SK-N-SH treated with all-trans-retinoic acid at 6 μM for 48 hours (cell line): ENCODE results near the gene RASL11B.

Experiments
- ATAC-seq: fragments of 200-7000 bp; cut with Tn5 transposase; 3 replicates; pipeline ENCODE4 v1.9.1; 2020; ENCODE audit warnings: mild to moderate bottlenecking, moderate library complexity
- ARNTL ChIP-seq: fragments of 450-650 bp; formaldehyde crosslinking; IDR thresholded peaks from 2 replicates; pipeline ENCODE4 v1.5.0; 2020; ENCODE audit warnings: low read depth, mild to moderate bottlenecking, moderate library complexity, borderline replicate concordance
- BACH2 ChIP-seq: fragments of 250-450 bp; sonication (Bioruptor Pico); IDR thresholded peaks from 2 replicates; pipeline ENCODE4 v1.9.0; 2021; ENCODE audit warnings: mild to moderate bottlenecking, borderline replicate concordance
- CSRNP3 ChIP-seq: fragments of 250-450 bp; sonication (Bioruptor Pico); IDR thresholded peaks from 2 replicates; pipeline ENCODE4 v1.5.1; 2021; ENCODE audit warnings: mild to moderate bottlenecking, moderate library complexity
- ESRRG ChIP-seq: fragments of 250-450 bp; sonication (Bioruptor Pico); IDR thresholded peaks from 2 replicates; pipeline ENCODE4 v1.6.1; 2021; ENCODE audit warnings: mild to moderate bottlenecking
- ISL1 ChIP-seq: fragments of 250-450 bp; sonication (Bioruptor Pico); IDR thresholded peaks from 2 replicates; pipeline ENCODE4 v2.1.2; 2022; ENCODE audit warnings: mild to moderate bottlenecking, moderate library complexity
- OSR1 ChIP-seq: fragments of 250-450 bp; sonication (Bioruptor Pico); IDR thresholded peaks from 2 replicates; pipeline ENCODE4 v1.8.0; 2022; ENCODE audit warnings: moderate library complexity, mild to moderate bottlenecking, inconsistent platforms
- PPARA ChIP-seq: fragments of 250-450 bp; sonication (Bioruptor Pico); IDR thresholded peaks from 2 replicates; pipeline ENCODE4 v1.5.0; 2020; ENCODE audit warnings: mild to moderate bottlenecking, borderline replicate concordance
- RARB ChIP-seq: fragments of 250-450 bp; sonication (Bioruptor Pico); IDR thresholded peaks from 2 replicates; pipeline ENCODE4 v1.8.0; 2021; ENCODE audit warnings: mild to moderate bottlenecking, moderate library complexity
- SNAI2 ChIP-seq: fragments of 250-450 bp; sonication (Bioruptor Pico); IDR thresholded peaks from 2 replicates; pipeline ENCODE4 v1.5.0; 2020; ENCODE audit warnings: mild to moderate bottlenecking, moderate library complexity
- TCF4 ChIP-seq: fragments of 250-450 bp; sonication (Bioruptor Pico); IDR thresholded peaks from 2 replicates; pipeline ENCODE4 v1.8.0; 2021; ENCODE audit warnings: mild to moderate bottlenecking, moderate library complexity, borderline replicate concordance
- TOX ChIP-seq: fragments of 250-450 bp; sonication (Bioruptor Pico); IDR thresholded peaks from 2 replicates; pipeline ENCODE4 v1.8.0; 2021; ENCODE audit warnings: mild to moderate bottlenecking, moderate library complexity, borderline replicate concordance
- ZC3H10 ChIP-seq: fragments of 250-450 bp; sonication (Bioruptor Pico); IDR thresholded peaks from 2 replicates; pipeline ENCODE4 v1.5.1; 2021; ENCODE audit warnings: mild to moderate bottlenecking, moderate library complexity
- ZFP3 ChIP-seq: fragments of 250-450 bp; sonication (Bioruptor Pico); IDR thresholded peaks from 2 replicates; pipeline ENCODE4 v1.5.0; 2020; ENCODE audit warnings: mild to moderate bottlenecking, moderate library complexity
- ZFP30 ChIP-seq: fragments of 450-650 bp; formaldehyde crosslinking; IDR thresholded peaks from 2 replicates; pipeline ENCODE4 v1.5.0; 2022; ENCODE audit warnings: mild to moderate bottlenecking, moderate library complexity
- ZNF565 ChIP-seq: fragments of 450-650 bp; formaldehyde crosslinking; conservative IDR thresholded peaks from 2 replicates; pipeline ENCODE4 v1.5.0; 2020; ENCODE audit warnings: low read depth, mild to moderate bottlenecking, moderate library complexity
- ZNF70 ChIP-seq: fragments of 450-650 bp; formaldehyde crosslinking; IDR thresholded peaks from 2 replicates; pipeline ENCODE4 v1.5.0; 2020; ENCODE audit warnings: mild to moderate bottlenecking, moderate library complexity
- ZNF8 ChIP-seq: fragments of 450-650 bp; formaldehyde crosslinking; IDR thresholded peaks from 2 replicates; pipeline ENCODE4 v1.5.0; 2020; ENCODE audit warnings: mild to moderate bottlenecking, moderate library complexity
- TF ChIP-seq, protein P1 (sequence below): fragments of 250-450 bp; sonication (Bioruptor Pico); IDR thresholded peaks from 2 replicates; pipeline ENCODE4 v1.5.0; 2020; ENCODE audit warnings: mild to moderate bottlenecking, moderate library complexity
- TF ChIP-seq, protein P2 (sequence below): fragments of 250-450 bp; sonication (Bioruptor Pico); IDR thresholded peaks from 2 replicates; pipeline ENCODE4 v1.5.1; 2020; ENCODE audit warnings: low read depth, mild to moderate bottlenecking, moderate library complexity
- TF ChIP-seq, protein P3 (sequence below): fragments of 250-450 bp; sonication (Bioruptor Pico); IDR thresholded peaks from 2 replicates; pipeline ENCODE4 v1.8.0; 2020; ENCODE audit warnings: mild to moderate bottlenecking, moderate library complexity, borderline replicate concordance
- TF ChIP-seq, protein P4 (sequence below): fragments of 250-450 bp; sonication (Bioruptor Pico); IDR thresholded peaks from 2 replicates; pipeline ENCODE4 v1.8.0; 2021; ENCODE audit warnings: low read depth, mild to moderate bottlenecking, moderate library complexity, borderline replicate concordance

The RASL11B gene

DNA sequence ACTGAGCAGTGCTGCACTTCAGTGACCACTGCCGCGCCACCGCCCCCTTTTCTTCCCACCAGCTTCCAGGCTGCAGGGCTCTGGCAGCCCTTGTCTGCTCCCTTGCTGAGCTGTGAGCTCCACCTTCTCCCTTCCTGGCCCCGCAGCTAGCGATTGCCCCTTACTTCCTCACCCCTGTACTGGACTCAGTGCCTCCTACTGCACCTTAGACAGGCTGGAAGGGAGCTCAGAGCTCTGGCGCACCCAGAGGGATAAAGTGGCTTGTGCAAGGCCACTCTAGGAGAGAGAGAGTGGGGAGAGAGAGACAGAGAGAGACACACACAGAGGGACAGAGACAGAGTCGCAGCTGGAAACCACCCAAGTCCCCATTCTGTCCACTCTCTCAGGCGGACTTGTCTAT is 6.0 kb downstream of the RASL11B start:
- ATAC-seq: peak; percentile 48
- peak; percentile 23; the same call in 1 of the 2 replicates for TF ChIP-seq ZNF70 (CRISPR knock-in tag)
- no peak for TF ChIP-seq TOX (CRISPR knock-in tag)
- TF ChIP-seq TCF4 (CRISPR knock-in tag): peak; percentile 17; the same call in 1 of the 2 replicates
- TF ChIP-seq, protein P1, sequence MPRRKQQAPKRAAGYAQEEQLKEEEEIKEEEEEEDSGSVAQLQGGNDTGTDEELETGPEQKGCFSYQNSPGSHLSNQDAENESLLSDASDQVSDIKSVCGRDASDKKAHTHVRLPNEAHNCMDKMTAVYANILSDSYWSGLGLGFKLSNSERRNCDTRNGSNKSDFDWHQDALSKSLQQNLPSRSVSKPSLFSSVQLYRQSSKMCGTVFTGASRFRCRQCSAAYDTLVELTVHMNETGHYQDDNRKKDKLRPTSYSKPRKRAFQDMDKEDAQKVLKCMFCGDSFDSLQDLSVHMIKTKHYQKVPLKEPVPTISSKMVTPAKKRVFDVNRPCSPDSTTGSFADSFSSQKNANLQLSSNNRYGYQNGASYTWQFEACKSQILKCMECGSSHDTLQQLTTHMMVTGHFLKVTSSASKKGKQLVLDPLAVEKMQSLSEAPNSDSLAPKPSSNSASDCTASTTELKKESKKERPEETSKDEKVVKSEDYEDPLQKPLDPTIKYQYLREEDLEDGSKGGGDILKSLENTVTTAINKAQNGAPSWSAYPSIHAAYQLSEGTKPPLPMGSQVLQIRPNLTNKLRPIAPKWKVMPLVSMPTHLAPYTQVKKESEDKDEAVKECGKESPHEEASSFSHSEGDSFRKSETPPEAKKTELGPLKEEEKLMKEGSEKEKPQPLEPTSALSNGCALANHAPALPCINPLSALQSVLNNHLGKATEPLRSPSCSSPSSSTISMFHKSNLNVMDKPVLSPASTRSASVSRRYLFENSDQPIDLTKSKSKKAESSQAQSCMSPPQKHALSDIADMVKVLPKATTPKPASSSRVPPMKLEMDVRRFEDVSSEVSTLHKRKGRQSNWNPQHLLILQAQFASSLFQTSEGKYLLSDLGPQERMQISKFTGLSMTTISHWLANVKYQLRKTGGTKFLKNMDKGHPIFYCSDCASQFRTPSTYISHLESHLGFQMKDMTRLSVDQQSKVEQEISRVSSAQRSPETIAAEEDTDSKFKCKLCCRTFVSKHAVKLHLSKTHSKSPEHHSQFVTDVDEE: no peak

DNA sequence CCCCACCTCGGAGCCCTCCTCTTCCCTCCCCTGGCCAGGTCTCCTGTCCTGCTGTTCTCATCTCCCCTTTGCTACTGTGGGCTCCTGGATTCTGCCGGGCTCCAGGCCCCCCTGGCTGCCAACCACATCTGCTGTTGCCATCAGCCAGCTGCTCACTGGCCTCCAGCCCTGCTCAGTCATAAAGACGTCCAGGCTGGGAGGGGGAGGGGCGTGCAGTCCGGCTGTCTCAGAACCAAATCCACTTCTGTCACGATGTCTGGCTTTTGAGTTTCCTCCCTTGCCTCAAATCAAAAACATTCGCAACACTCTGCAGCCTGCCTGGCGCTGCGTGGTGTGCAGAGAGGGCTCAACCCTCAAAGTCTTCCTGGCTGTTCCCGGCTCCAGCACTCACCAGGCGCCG is 7.1 kb downstream of the RASL11B start:
- TF ChIP-seq ZC3H10 (CRISPR knock-in tag): no peak
- TF ChIP-seq, protein P1: peak; percentile 90
- peak; percentile 91 for TF ChIP-seq TCF4 (CRISPR knock-in tag)
- ATAC-seq: peak; percentile 53

GRCh38 chr4:52869656-52870055 is 7.5 kb downstream of the RASL11B start:
- TF ChIP-seq ISL1 (CRISPR knock-in tag): no peak
- TF ChIP-seq, protein P2, sequence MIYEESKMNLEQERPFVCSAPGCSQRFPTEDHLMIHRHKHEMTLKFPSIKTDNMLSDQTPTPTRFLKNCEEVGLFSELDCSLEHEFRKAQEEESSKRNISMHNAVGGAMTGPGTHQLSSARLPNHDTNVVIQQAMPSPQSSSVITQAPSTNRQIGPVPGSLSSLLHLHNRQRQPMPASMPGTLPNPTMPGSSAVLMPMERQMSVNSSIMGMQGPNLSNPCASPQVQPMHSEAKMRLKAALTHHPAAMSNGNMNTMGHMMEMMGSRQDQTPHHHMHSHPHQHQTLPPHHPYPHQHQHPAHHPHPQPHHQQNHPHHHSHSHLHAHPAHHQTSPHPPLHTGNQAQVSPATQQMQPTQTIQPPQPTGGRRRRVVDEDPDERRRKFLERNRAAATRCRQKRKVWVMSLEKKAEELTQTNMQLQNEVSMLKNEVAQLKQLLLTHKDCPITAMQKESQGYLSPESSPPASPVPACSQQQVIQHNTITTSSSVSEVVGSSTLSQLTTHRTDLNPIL (CRISPR knock-in tag): no peak
- no peak for TF ChIP-seq BACH2 (CRISPR knock-in tag)
- no peak for TF ChIP-seq ESRRG (CRISPR knock-in tag)
- TF ChIP-seq, protein P3, sequence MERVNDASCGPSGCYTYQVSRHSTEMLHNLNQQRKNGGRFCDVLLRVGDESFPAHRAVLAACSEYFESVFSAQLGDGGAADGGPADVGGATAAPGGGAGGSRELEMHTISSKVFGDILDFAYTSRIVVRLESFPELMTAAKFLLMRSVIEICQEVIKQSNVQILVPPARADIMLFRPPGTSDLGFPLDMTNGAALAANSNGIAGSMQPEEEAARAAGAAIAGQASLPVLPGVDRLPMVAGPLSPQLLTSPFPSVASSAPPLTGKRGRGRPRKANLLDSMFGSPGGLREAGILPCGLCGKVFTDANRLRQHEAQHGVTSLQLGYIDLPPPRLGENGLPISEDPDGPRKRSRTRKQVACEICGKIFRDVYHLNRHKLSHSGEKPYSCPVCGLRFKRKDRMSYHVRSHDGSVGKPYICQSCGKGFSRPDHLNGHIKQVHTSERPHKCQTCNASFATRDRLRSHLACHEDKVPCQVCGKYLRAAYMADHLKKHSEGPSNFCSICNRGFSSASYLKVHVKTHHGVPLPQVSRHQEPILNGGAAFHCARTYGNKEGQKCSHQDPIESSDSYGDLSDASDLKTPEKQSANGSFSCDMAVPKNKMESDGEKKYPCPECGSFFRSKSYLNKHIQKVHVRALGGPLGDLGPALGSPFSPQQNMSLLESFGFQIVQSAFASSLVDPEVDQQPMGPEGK: no peak
- no peak for TF ChIP-seq TOX (CRISPR knock-in tag)
- TF ChIP-seq OSR1 (CRISPR knock-in tag): no peak
- no peak for TF ChIP-seq TCF4 (CRISPR knock-in tag)
- TF ChIP-seq ZNF8 (CRISPR knock-in tag): no peak
- no peak for TF ChIP-seq ZNF70 (CRISPR knock-in tag)
- TF ChIP-seq SNAI2 (CRISPR knock-in tag): no peak
- no peak for TF ChIP-seq ZFP3 (CRISPR knock-in tag)
- TF ChIP-seq PPARA: no peak
- no peak for ATAC-seq

DNA sequence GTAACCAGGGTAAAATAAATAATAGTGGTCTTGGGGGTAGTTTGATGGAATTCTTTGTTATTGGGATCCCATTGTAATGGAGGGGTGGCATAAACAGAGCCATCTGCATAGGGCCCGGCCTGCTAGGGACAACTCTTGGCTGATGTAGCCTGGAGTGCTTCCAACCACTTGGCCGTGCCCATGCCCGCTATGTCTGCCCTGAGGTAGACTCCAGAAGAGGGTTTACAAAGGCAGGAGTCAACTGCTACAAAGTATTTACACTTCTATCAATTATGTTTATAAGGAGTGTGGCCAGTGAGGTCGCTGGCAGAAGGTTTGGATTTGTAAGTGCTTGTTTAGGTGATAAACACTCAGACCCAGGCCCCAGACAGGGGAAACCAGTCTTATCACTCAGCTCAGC is 8.1 kb downstream of the RASL11B start:
- no peak for ATAC-seq
- TF ChIP-seq ZFP30 (no peak), TCF4 (CRISPR knock-in tag) (no peak), ZNF565 (CRISPR knock-in tag) (no peak), ARNTL (CRISPR knock-in tag) (no peak), PPARA (no peak), ZNF8 (CRISPR knock-in tag) (no peak), ESRRG (CRISPR knock-in tag) (no peak), CSRNP3 (no peak), RARB (CRISPR knock-in tag) (no peak)
- TF ChIP-seq, protein P1: no peak
- TF ChIP-seq, protein P4, sequence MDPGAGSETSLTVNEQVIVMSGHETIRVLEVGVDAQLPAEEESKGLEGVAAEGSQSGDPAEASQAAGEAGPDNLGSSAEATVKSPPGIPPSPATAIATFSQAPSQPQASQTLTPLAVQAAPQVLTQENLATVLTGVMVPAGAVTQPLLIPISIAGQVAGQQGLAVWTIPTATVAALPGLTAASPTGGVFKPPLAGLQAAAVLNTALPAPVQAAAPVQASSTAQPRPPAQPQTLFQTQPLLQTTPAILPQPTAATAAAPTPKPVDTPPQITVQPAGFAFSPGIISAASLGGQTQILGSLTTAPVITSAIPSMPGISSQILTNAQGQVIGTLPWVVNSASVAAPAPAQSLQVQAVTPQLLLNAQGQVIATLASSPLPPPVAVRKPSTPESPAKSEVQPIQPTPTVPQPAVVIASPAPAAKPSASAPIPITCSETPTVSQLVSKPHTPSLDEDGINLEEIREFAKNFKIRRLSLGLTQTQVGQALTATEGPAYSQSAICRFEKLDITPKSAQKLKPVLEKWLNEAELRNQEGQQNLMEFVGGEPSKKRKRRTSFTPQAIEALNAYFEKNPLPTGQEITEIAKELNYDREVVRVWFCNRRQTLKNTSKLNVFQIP: no peak
